Fibroblast of villous mesenchyme (primary cell): Measurements from ENCODE around the gene MEPCE. TPM values are rescaled to one million over a fixed set of nuclear protein-coding genes. Genes with fewer than 3 reads are reported as not detected.
A peak's percentile ranks its signal among the peaks of the same experiment; 100 is the strongest.

ENCODE experiments used
- DNase-seq: peaks from one replicate; pipeline ENCODE4 v3.0.0-alpha.2; 2010; ENCODE audit warnings: low read depth
- H3K4me3 ChIP-seq: 2 replicates; pipeline ENCODE4 v1.5.1; 2011; ENCODE audit warnings: low read depth, mild to moderate bottlenecking, low read length
- total RNA-seq: library from RNA; depleted of rRNA; stranded (reverse); fragments of >200 nt; gene quantifications from 2 replicates; pipeline ENCODE4 v1.2.3, GENCODE V29; 2012
- TF ChIP-seq, protein P1 (sequence below): IDR thresholded peaks from 2 replicates; pipeline ENCODE4 v1.5.1; 2012; ENCODE audit warnings: low read depth, mild to moderate bottlenecking, low read length; ENCODE audit not compliant: insufficient read depth

Gene MEPCE
- total RNA-seq, 1 donor: 29.4 TPM

DNA sequence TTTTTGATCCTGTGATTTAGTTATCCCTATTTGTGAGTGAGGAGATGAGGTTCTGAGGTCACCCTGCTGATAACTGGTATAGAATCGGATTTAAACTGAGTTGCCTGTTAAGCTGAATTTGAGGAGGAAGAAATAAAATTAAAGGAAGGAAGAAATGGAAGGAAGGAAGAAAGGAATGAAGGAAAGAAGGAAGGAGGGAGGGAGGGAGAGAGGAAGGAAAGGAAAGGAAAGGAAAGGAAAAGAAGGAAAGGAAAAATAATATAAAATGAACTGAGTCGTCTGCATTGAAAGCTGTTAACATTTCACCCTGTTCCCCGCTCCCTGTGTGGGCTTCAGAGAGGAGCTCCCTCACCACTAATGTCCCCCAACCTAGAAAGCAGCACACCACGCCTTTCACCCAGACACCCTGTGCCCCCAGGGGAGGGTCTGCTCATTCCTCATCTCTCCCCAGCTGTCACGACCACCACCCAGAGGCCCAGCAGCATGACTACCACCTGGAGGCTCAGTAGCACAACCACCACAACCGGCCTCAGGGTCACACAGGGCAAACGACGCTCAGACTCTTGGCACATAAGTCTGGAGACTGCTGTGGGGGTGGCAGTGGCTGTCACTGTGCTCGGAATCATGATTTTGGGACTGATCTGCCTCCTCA is 40.1 kb upstream of the MEPCE start:
- no peak for DNase-seq
- TF ChIP-seq, protein P1, sequence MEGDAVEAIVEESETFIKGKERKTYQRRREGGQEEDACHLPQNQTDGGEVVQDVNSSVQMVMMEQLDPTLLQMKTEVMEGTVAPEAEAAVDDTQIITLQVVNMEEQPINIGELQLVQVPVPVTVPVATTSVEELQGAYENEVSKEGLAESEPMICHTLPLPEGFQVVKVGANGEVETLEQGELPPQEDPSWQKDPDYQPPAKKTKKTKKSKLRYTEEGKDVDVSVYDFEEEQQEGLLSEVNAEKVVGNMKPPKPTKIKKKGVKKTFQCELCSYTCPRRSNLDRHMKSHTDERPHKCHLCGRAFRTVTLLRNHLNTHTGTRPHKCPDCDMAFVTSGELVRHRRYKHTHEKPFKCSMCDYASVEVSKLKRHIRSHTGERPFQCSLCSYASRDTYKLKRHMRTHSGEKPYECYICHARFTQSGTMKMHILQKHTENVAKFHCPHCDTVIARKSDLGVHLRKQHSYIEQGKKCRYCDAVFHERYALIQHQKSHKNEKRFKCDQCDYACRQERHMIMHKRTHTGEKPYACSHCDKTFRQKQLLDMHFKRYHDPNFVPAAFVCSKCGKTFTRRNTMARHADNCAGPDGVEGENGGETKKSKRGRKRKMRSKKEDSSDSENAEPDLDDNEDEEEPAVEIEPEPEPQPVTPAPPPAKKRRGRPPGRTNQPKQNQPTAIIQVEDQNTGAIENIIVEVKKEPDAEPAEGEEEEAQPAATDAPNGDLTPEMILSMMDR: no peak
- no peak overlapping the region for H3K4me3 ChIP-seq

DNA sequence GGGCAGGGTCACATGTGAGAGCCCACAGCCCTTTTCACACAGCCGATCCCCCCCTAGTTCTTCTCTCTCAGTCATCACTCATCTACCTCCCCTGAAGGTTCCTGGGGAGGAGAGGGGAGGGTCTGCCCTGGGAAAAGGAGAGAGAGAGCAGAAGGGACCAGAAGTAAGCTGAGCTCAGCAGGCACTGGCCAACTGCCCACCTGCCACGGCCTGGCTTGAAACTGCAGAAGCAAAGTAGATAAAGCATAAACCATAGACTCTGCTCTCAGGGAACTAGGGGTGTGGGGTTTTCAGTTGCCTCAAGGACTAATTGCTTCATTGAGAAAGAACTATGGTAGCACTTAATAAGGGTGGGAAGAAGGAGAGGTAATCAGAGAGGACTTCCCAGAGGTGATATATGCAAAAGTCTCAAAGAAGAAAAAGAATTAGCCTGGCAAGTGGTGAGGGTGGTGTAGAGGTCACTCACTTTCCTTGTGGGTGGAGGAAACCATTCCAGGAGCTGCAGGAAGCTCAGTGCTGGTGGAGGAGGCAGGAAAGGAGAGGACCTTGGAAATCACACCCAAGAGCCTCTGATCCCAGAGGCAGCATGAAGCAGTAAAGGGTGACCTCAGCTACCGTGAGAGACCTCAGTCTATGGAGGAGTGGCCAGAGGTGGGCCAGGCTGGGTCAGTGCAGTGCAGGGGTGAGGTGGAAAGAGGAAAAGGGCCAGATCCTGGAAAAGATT is 39.2 kb upstream of the MEPCE start:
- DNase-seq: no peak
- TF ChIP-seq, protein P1: no peak
- H3K4me3 ChIP-seq: no peak overlapping the region

DNA sequence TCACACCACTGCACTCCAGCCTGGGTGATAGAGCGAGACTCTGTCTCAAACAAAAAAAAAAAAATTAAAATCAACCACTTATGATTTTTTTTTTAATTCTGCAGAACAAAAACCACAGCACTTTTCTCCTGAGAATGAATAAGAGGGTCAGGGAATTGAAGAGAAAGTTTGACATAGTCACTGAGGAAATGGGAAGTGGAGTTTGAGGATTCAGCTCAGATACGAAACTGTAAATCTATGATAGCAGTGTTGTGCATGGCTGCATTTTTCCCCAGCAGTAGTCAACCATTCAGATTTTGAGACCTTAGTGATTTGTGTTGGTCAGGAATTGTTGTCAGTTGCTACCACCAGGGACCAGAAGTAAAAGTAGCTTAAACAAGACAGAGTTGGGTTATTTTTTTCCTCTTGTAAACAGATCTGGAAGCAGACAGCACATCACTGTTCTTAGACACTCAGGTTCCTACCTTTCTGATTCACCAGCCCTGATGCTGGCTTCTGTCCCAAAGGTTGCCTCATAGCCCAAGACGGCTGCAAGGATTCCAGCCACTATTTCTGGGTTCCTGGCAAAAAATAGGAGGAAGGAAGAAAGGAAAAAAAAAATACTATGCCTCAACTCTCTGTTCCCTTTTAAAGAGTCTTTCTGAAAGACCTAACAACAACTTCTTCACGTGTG is 36.3 kb upstream of the MEPCE start:
- DNase-seq: no peak
- no peak overlapping the region for H3K4me3 ChIP-seq
- TF ChIP-seq, protein P1: no peak

DNA sequence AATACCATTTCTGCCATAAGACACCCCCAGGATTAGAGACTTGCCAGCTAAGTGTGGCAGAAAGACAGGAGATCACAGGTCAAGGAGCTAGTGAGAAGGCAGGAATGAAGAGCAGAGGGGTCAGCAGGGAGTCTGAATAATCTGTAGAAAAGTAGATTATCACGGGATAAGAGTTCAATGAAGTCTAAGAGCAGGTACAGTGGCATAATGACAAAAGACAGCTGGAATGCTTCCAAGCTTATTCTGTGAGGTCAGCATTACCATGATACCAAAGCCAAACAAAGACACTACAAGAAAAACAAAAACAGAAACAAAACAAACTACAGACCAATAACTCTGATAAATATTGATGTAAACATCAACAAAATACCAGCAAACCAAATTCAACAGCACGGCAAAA is 35.6 kb upstream of the MEPCE start:
- no peak for DNase-seq
- H3K4me3 ChIP-seq: no peak overlapping the region
- TF ChIP-seq, protein P1: no peak

DNA sequence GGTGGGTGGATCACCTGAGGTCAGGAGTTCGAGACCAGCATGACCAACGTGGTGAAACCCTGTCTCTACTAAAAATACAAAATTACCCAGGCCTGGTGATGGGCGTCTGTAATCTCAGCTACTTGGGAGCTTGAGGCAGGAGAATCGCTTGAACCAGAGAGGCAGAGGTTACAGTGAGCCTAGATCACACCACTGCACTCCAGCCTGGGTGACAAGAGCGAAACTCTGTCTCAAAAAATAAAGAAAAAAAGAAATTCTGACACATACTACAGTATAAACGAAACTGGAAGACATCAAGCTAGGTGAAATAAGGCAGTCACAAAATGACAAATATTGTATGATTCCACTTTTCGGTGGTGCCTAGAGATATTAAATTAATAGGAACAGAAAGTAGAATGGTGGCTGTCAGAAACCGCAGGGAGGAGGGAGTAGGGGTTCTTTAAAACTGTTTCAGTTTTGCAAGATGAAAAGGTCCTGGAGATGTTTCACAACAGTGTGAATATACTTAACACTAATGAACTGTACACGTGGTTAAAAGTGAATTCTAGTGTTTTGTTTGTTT is 33.1 kb upstream of the MEPCE start:
- TF ChIP-seq, protein P1: no peak

DNA sequence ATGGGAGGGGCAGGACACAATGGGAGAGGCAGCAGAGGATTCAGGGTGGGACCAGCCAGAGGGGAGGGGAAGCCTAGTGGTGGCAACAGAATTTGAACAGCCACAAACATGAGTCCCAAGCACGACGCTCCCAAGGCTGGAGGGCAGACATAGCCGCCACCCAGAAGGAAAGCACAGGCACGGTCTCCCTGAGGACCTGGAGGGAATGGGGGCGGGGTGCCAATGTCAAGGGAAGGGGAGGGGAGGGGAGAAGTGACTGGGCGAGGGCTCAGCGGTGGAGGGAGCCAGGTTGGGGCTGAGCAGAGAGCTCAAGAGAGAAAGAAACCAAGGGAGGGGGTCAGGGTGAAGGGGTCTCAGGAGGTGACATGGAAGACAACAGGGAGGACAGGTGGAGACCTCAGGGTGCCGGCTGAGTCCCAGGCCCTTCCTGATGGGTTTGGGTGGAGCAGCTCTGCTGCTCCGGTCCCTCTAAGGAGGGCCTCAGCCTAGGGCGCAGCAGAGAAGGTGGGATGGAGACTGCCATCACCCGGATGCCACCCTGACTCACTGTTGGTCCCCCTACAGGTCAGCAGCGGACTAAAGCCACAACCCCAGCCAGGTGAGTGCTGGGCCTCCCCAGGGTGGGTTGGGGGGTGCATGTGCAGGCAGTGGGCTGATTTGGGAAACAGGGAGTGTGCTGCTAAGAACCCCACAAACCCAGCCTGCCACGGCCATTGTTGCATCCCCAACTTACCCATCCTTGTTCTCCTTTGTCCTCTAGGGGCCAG is 32.1 kb upstream of the MEPCE start:
- TF ChIP-seq, protein P1: no peak

More for the DNA sequence above, 33.1 kb upstream of the MEPCE start:
- H3K4me3 ChIP-seq: no peak overlapping the region
- peak; percentile 56 for DNase-seq

More for the DNA sequence above, 32.1 kb upstream of the MEPCE start:
- no peak for DNase-seq
- no peak overlapping the region for H3K4me3 ChIP-seq
